SK-N-SH (cell line): ENCODE data around the gene TMEM50B. TPM values are rescaled to one million over a fixed set of nuclear protein-coding genes. Genes with fewer than 3 reads are reported as not detected.

Experiments used
- CTCF ChIA-PET: fragments of 300-600, 350-600 bp; formaldehyde crosslinking; extraction: SDS; loops from one replicate; lab custom pipeline; 2021; lab: Yijun Ruan, JAX
- POLR2A ChIA-PET: fragments of 350-600 bp; sonication (Branson Sonifier 250); formaldehyde crosslinking; extraction: SDS; loops from one replicate; lab custom pipeline; 2020; ENCODE audit warnings: antibody characterized with exemption, inconsistent platforms; lab: Yijun Ruan, JAX
- DNase-seq: peaks from one replicate; pipeline ENCODE4 v3.0.0; 2012
- H2AFZ ChIP-seq: fragments of 200-600 bp; sonication (generic); 2 replicates; pipeline ENCODE4 v1.8.1; 2016; ENCODE audit warnings: antibody characterized with exemption, mild to moderate bottlenecking, low read depth
- H3F3A ChIP-seq: fragments of 200-600 bp; sonication (generic); replicated peaks from 2 replicates; pipeline ENCODE3; 2016; ENCODE audit warnings: antibody characterized with exemption, mild to moderate bottlenecking; ENCODE audit not compliant: insufficient read depth
- H3K27ac ChIP-seq, 2 experiments: fragments of 200-500 bp in 1 of 2; fragments of 200-600 bp in 1 of 2; sonication (Bioruptor generic) in 1 of 2; sonication (generic), shearing (Covaris generic) in 1 of 2; 2 replicates each; pipeline versions ENCODE4 v1.5.1 to v1.6.1; 2014 to 2016; ENCODE audit warnings: low read depth in 2 of 2, inconsistent platforms in 1 of 2, low read length in 1 of 2, mild to moderate bottlenecking in 1 of 2, mixed read lengths in 1 of 2
- H3K27me3 ChIP-seq: fragments of 200-600 bp; sonication (generic), shearing (Covaris generic); 2 replicates; pipeline ENCODE4 v1.6.1; 2016; ENCODE audit warnings: mixed run types; ENCODE audit not compliant: insufficient read depth
- H3K36me3 ChIP-seq, 2 experiments: fragments of 200-500 bp in 1 of 2; fragments of 200-600 bp in 1 of 2; sonication (Bioruptor generic) in 1 of 2; sonication (generic) in 1 of 2; replicated peaks in 1 of 2; 2 replicates each; pipeline versions ENCODE3 to v1.5.1; 2014 to 2016; ENCODE audit warnings: low read length in 1 of 2, mild to moderate bottlenecking in 1 of 2; ENCODE audit not compliant: insufficient read depth in 2 of 2, control insufficient read depth in 1 of 2
- H3K4me1 ChIP-seq, 2 experiments: fragments of 200-500 bp in 1 of 2; fragments of 200-600 bp in 1 of 2; sonication (Bioruptor generic) in 1 of 2; sonication (generic), shearing (Covaris generic) in 1 of 2; 2 replicates each; pipeline versions ENCODE4 v1.5.1 to v1.6.1; 2014 to 2016; ENCODE audit warnings: low read depth in 1 of 2, low read length in 1 of 2, mixed run types in 1 of 2; ENCODE audit not compliant: insufficient read depth in 2 of 2, control insufficient read depth in 1 of 2
- H3K4me2 ChIP-seq: fragments of 200-600 bp; sonication (generic), shearing (Covaris generic); 2 replicates; pipeline ENCODE4 v1.6.1; 2017; ENCODE audit warnings: mixed run types
- H3K4me3 ChIP-seq, 2 experiments: fragments of 200-500 bp in 1 of 2; fragments of 200-600 bp in 1 of 2; sonication (Bioruptor generic) in 1 of 2; sonication (generic), shearing (Covaris generic) in 1 of 2; 2 replicates each; pipeline versions ENCODE4 v1.5.1 to v1.8.1; 2014 to 2016; ENCODE audit warnings: low read depth in 2 of 2, inconsistent platforms in 1 of 2, low read length in 1 of 2, mild to moderate bottlenecking in 1 of 2, mixed read lengths in 1 of 2, moderate library complexity in 1 of 2
- H3K79me2 ChIP-seq: fragments of 200-600 bp; sonication (generic); 2 replicates; pipeline ENCODE4 v1.8.1; 2017; ENCODE audit warnings: mild to moderate bottlenecking; ENCODE audit not compliant: insufficient read depth
- H3K9ac ChIP-seq: fragments of 200-600 bp; sonication (generic); 2 replicates; pipeline ENCODE4 v1.6.1; 2017; ENCODE audit warnings: mixed run types
- H3K9me2 ChIP-seq: fragments of 200-600 bp; sonication (generic); 2 replicates; pipeline ENCODE4 v1.6.1; 2017; ENCODE audit warnings: mixed run types
- H3K9me3 ChIP-seq: fragments of 200-600 bp; sonication (generic); 2 replicates; pipeline ENCODE4 v1.6.1; 2017; ENCODE audit warnings: mixed run types, mild to moderate bottlenecking, moderate library complexity
- H4K20me1 ChIP-seq: fragments of 200-600 bp; sonication (generic); 2 replicates; pipeline ENCODE4 v1.6.1; 2017; ENCODE audit warnings: mild to moderate bottlenecking, mixed run types; ENCODE audit not compliant: insufficient read depth
- ELF1 ChIP-seq: IDR thresholded peaks from 2 replicates; pipeline ENCODE4 v1.4.0; 2012
- EP300 ChIP-seq, 2 experiments: IDR thresholded peaks; 2 replicates each; pipeline versions ENCODE4 v1.4.0 to v1.6.1; 2012; ENCODE audit warnings: borderline replicate concordance in 1 of 2, low read depth in 1 of 2, low read length in 1 of 2
- GATA2 ChIP-seq: sonication (generic); formaldehyde crosslinking; IDR thresholded peaks from 2 replicates; pipeline ENCODE4 v1.5.0; 2020; ENCODE audit warnings: mild to moderate bottlenecking, missing genetic modification reagents
- JUND ChIP-seq: IDR thresholded peaks from 2 replicates; pipeline ENCODE4 v1.4.0; 2012
- NFIC ChIP-seq: IDR thresholded peaks from 2 replicates; pipeline ENCODE4 v1.4.0; 2012; ENCODE audit warnings: borderline replicate concordance
- RXRA ChIP-seq: IDR thresholded peaks from 2 replicates; pipeline ENCODE4 v1.4.0; 2012; ENCODE audit warnings: low read depth, mild to moderate bottlenecking, borderline replicate concordance
- TAF1 ChIP-seq: IDR thresholded peaks from 2 replicates; pipeline ENCODE4 v1.6.1; 2012; ENCODE audit warnings: low read depth, mild to moderate bottlenecking, low read length, moderate library complexity, borderline replicate concordance
- YY1 ChIP-seq: IDR thresholded peaks from 2 replicates; pipeline ENCODE4 v1.4.0; 2012; ENCODE audit warnings: low read depth, mild to moderate bottlenecking
- WGBS: methylation state at CpG from one replicate; pipeline ENCODE4 v1.1.6; 2017; ENCODE audit warnings: low lambda C conversion rate; 5-methylcytosine and 5-hydroxymethylcytosine counted together
- polyA plus RNA-seq, 3 experiments: library from polyadenylated mRNA; depleted of rRNA; stranded (reverse); fragments of >200 nt; gene quantifications; 2 replicates each; pipeline ENCODE4 v1.2.3, GENCODE V29; 2012
- TF ChIP-seq, protein P1 (sequence below): fragments of 200-600 bp; sonication (generic); IDR thresholded peaks from 2 replicates; pipeline ENCODE4 v1.6.1; 2017; ENCODE audit warnings: antibody characterized with exemption, mild to moderate bottlenecking, moderate library complexity
- TF ChIP-seq, protein P2 (sequence below): IDR thresholded peaks from 2 replicates; pipeline ENCODE4 v1.4.0; 2012; ENCODE audit warnings: low read depth, borderline replicate concordance
- TF ChIP-seq, protein P3 (sequence below): fragments of 150-350 bp; IDR thresholded peaks from 2 replicates; pipeline ENCODE4 v1.6.1; 2016; ENCODE audit warnings: mild to moderate bottlenecking, low read depth, low read length
- TF ChIP-seq, protein P4 (sequence below): IDR thresholded peaks from 2 replicates; pipeline ENCODE4; 2012

TMEM50B gene
- polyA plus RNA-seq, 1 of the 3 experiments (the other 2 are of a cell fraction): 27.3 TPM

DNA sequence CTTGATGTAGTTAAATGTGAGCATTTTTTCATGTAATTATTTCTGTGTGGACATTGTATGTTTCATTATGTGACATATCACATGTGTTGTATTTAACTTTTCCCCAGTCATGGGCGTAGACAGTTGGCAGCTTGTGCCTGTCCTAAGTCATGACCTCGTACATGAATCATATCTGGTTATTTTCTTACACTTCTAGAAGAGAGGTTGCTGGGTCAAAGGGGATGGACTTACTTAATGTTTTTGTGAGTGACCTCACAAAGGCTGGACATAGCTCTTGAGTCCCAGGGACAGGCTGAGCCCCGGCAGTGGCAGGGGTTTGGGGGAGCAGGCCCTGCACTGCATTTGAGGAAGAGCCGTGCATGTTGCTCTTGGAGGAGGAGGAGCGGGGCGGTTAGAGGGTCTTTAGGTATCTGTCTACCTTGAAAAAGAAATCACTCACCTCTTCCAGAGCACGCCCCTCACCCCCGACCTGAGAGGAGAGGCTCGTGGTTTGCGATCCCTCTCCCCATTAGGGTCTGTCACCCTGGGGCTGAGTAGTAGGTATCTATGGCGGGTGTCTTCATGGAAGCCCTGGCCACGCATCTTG is 60.1 kb downstream of the TMEM50B start:
- TF ChIP-seq NFIC (no peak), EP300 (IDR thresholded peaks at IDR 0.05; ENCODE audit: borderline replicate concordance in 1 of 2, low read depth in 1 of 2, low read length in 1 of 2) (no peak), TAF1 (no peak), RXRA (peak; percentile 26; the same call in 1 of the 2 replicates), GATA2 (CRISPR knock-in tag) (no peak)
- no peaks in the 10 kb centered on the region for H3K9me3 ChIP-seq
- H3K9ac ChIP-seq: no peak overlapping the region
- H2AFZ ChIP-seq: no peak overlapping the region
- H3K27ac ChIP-seq: peak overlapping the region; percentile 1 to 24; a peak in 1 of 4 replicates
- no peak overlapping the region for H3K4me2 ChIP-seq
- no peak overlapping the region for H3K4me3 ChIP-seq
- ChIA-PET POLR2A (interaction anchor here (0.6 kb wide), 1 partner anchor 191 kb away, joined by 3 read pairs; no protein-coding TSS in a partner anchor), CTCF (no interaction called here)
- peaks cover 29 to 55% of the 10 kb centered on the region in 2 experiments for H3K36me3 ChIP-seq
- peaks cover 77% of the 10 kb centered on the region for H3K79me2 ChIP-seq
- H4K20me1 ChIP-seq: peaks cover 27% of the 10 kb centered on the region
- H3K4me1 ChIP-seq: no peaks in the 10 kb centered on the region; a peak in 1 of 4 replicates
- 95% methylated on average over 12 of the region's 12 CpGs for WGBS
- no peak for DNase-seq
- H3K9me2 ChIP-seq: no peaks in the 10 kb centered on the region
- no peaks in the 10 kb centered on the region for H3K27me3 ChIP-seq
- H3F3A ChIP-seq: peaks cover 6% of the 10 kb centered on the region

DNA sequence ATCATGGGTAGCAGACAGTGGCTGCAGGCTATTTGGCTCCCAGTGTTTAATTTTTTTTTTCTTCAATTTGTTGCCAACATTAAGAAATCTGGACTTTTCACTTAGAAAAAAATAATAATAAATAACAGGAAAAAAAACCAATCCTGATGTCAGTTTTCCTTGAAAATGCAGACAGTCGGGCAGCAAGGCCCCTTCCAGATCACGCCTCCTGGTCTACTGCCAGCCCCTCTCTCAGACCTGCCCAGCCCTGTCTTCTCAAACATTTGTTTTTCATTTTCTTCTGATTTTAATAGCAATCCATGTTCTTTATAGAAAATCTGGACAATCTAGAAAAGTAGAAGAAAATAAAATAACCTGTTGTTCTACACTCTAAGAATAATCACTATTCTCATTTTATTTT is 61.1 kb downstream of the TMEM50B start:
- no peak for TF ChIP-seq ELF1
- TF ChIP-seq, protein P1, sequence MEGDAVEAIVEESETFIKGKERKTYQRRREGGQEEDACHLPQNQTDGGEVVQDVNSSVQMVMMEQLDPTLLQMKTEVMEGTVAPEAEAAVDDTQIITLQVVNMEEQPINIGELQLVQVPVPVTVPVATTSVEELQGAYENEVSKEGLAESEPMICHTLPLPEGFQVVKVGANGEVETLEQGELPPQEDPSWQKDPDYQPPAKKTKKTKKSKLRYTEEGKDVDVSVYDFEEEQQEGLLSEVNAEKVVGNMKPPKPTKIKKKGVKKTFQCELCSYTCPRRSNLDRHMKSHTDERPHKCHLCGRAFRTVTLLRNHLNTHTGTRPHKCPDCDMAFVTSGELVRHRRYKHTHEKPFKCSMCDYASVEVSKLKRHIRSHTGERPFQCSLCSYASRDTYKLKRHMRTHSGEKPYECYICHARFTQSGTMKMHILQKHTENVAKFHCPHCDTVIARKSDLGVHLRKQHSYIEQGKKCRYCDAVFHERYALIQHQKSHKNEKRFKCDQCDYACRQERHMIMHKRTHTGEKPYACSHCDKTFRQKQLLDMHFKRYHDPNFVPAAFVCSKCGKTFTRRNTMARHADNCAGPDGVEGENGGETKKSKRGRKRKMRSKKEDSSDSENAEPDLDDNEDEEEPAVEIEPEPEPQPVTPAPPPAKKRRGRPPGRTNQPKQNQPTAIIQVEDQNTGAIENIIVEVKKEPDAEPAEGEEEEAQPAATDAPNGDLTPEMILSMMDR: no peak
- no peak overlapping the region for H3K9ac ChIP-seq
- no peaks in the 10 kb centered on the region for H3K27me3 ChIP-seq
- H2AFZ ChIP-seq: no peak overlapping the region
- WGBS: 47% methylated on average over 2 of the region's 2 CpGs
- H3K4me2 ChIP-seq: no peak overlapping the region
- no peaks in the 10 kb centered on the region for H3K9me3 ChIP-seq
- H3K36me3 ChIP-seq: peaks cover 33 to 46% of the 10 kb centered on the region in 2 experiments
- peaks cover 6% of the 10 kb centered on the region for H3F3A ChIP-seq
- H3K4me1 ChIP-seq: no peaks in the 10 kb centered on the region; a peak in 1 of 4 replicates
- ChIA-PET CTCF (no interaction called here), POLR2A (no interaction called here)
- H3K9me2 ChIP-seq: no peaks in the 10 kb centered on the region
- no peak for DNase-seq
- H3K27ac ChIP-seq: peak overlapping the region; percentile 23 to 36; a peak in 2 of 4 replicates
- peaks cover 36% of the 10 kb centered on the region for H4K20me1 ChIP-seq
- H3K4me3 ChIP-seq: no peak overlapping the region
- peaks cover 81% of the 10 kb centered on the region for H3K79me2 ChIP-seq

DNA sequence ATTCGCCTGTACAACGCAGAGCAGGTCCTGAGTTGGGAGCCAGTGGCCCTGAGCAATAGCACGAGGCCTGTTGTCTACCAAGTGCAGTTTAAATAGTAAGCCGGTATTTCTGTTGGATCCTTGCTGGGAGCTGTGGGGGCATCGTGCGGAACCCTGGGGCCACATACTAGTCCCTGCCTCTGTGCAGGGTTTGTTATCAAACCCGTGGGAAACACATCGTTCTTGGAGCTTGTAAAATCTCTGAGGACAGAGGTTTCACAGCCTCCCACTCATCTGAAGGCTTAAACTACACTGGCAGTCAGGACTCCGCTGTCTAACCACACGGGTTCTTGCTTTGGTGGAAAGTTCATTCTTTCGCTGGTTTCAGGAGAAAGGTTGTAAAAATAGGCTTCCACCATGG is 64.8 kb downstream of the TMEM50B start:
- H3K4me2 ChIP-seq: no peak overlapping the region
- H3K27ac ChIP-seq: no peak overlapping the region
- WGBS: 93% methylated on average over 11 of the region's 11 CpGs
- CTCF ChIA-PET: interaction anchor here (1.9 kb wide), 1 partner anchor 19 kb away, joined by 5 read pairs; no protein-coding TSS in a partner anchor
- H3K4me3 ChIP-seq: no peak overlapping the region
- DNase-seq: no peak
- H3F3A ChIP-seq: peaks cover 18% of the 10 kb centered on the region
- H3K27me3 ChIP-seq: no peaks in the 10 kb centered on the region
- H2AFZ ChIP-seq: no peak overlapping the region
- POLR2A ChIA-PET: no interaction called here
- no peaks in the 10 kb centered on the region for H3K9me3 ChIP-seq
- H3K9me2 ChIP-seq: no peaks in the 10 kb centered on the region
- H3K36me3 ChIP-seq: peaks cover 28 to 39% of the 10 kb centered on the region in 2 experiments
- H3K9ac ChIP-seq: no peak overlapping the region
- H4K20me1 ChIP-seq: peaks cover 62% of the 10 kb centered on the region
- peaks cover 97% of the 10 kb centered on the region for H3K79me2 ChIP-seq
- H3K4me1 ChIP-seq: peaks cover 0 to 10% of the 10 kb centered on the region in 2 experiments; a peak in 1 of 4 replicates
- TF ChIP-seq, protein P1: no peak
- TF ChIP-seq, protein P2, sequence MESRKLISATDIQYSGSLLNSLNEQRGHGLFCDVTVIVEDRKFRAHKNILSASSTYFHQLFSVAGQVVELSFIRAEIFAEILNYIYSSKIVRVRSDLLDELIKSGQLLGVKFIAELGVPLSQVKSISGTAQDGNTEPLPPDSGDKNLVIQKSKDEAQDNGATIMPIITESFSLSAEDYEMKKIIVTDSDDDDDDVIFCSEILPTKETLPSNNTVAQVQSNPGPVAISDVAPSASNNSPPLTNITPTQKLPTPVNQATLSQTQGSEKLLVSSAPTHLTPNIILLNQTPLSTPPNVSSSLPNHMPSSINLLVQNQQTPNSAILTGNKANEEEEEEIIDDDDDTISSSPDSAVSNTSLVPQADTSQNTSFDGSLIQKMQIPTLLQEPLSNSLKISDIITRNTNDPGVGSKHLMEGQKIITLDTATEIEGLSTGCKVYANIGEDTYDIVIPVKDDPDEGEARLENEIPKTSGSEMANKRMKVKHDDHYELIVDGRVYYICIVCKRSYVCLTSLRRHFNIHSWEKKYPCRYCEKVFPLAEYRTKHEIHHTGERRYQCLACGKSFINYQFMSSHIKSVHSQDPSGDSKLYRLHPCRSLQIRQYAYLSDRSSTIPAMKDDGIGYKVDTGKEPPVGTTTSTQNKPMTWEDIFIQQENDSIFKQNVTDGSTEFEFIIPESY: no peak
- TF ChIP-seq JUND (no peak), YY1 (no peak)
- TF ChIP-seq, protein P3, sequence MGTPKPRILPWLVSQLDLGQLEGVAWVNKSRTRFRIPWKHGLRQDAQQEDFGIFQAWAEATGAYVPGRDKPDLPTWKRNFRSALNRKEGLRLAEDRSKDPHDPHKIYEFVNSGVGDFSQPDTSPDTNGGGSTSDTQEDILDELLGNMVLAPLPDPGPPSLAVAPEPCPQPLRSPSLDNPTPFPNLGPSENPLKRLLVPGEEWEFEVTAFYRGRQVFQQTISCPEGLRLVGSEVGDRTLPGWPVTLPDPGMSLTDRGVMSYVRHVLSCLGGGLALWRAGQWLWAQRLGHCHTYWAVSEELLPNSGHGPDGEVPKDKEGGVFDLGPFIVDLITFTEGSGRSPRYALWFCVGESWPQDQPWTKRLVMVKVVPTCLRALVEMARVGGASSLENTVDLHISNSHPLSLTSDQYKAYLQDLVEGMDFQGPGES: no peak
- TF ChIP-seq, protein P4, sequence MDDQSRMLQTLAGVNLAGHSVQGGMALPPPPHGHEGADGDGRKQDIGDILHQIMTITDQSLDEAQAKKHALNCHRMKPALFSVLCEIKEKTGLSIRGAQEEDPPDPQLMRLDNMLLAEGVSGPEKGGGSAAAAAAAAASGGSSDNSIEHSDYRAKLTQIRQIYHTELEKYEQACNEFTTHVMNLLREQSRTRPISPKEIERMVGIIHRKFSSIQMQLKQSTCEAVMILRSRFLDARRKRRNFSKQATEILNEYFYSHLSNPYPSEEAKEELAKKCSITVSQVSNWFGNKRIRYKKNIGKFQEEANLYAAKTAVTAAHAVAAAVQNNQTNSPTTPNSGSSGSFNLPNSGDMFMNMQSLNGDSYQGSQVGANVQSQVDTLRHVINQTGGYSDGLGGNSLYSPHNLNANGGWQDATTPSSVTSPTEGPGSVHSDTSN: no peak
